HL-60 (cell line): ENCODE measurements around the gene SMG5.

Experiments used
- DNase-seq, 2 experiments: peaks; one replicate each; pipeline ENCODE4 v3.0.0-alpha.2; 2010 to 2020; ENCODE audit warnings: low read depth in 1 of 2, low spot score in 1 of 2
- H3K27ac ChIP-seq: fragments of 250-450 bp; sonication (Bioruptor Pico); replicated peaks from 2 replicates; pipeline ENCODE4 v1.5.1; 2020; ENCODE audit warnings: mild to moderate bottlenecking, moderate library complexity
- H3K27me3 ChIP-seq: fragments of 250-450 bp; sonication (Bioruptor Pico); 2 replicates; pipeline ENCODE4 v1.5.1; 2021; ENCODE audit warnings: mild to moderate bottlenecking, moderate library complexity; ENCODE audit not compliant: insufficient read depth, poor library complexity, severe bottlenecking
- H3K4me3 ChIP-seq: replicated peaks from 2 replicates; pipeline ENCODE4 v1.5.1; 2011; ENCODE audit warnings: mild to moderate bottlenecking, control low read depth, low read length; ENCODE audit not compliant: insufficient read depth
- GABPA ChIP-seq: IDR thresholded peaks from 2 replicates; pipeline ENCODE4 v1.6.1; 2012; ENCODE audit warnings: low read depth
- POLR2AphosphoS5 ChIP-seq: IDR thresholded peaks from 2 replicates; pipeline ENCODE4 v1.6.1; 2012; ENCODE audit warnings: low read depth
- SPI1 ChIP-seq: IDR thresholded peaks from 2 replicates; pipeline ENCODE4 v1.6.1; 2012; ENCODE audit warnings: low read depth, mild to moderate bottlenecking, borderline replicate concordance
- TF ChIP-seq, protein P1 (sequence below): IDR thresholded peaks from 2 replicates; pipeline ENCODE4 v1.6.1; 2012; ENCODE audit warnings: low read depth; ENCODE audit not compliant: insufficient replicate concordance
- TF ChIP-seq, protein P2 (sequence below): IDR thresholded peaks from one replicate; pipeline ENCODE4 v1.5.1; 2011; ENCODE audit warnings: low read length, control low read depth, inconsistent platforms; ENCODE audit not compliant: insufficient read depth

Gene SMG5

DNA sequence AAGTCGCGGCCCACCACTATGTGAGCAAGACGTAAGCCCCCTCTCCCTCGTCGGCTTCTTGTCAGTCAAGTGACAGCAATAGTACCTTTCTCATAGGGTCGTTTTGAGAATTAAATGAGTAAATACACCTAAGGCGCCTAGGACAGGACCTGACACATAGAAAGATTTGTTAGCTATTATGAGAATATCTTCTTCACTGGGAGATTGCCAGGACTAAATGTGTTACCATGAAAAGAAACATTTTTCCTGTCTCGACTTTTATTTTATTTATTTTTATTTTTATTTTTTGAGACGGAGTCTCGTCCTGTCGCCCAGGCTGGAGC, 69.0 kb downstream of the SMG5 start:
- Histone ChIP-seq H3K27me3 (no peaks in the 10 kb centered on the region), H3K27ac (peak overlapping the region; percentile 93), H3K4me3 (peak overlapping the region; percentile 77)
- TF ChIP-seq, protein P1, sequence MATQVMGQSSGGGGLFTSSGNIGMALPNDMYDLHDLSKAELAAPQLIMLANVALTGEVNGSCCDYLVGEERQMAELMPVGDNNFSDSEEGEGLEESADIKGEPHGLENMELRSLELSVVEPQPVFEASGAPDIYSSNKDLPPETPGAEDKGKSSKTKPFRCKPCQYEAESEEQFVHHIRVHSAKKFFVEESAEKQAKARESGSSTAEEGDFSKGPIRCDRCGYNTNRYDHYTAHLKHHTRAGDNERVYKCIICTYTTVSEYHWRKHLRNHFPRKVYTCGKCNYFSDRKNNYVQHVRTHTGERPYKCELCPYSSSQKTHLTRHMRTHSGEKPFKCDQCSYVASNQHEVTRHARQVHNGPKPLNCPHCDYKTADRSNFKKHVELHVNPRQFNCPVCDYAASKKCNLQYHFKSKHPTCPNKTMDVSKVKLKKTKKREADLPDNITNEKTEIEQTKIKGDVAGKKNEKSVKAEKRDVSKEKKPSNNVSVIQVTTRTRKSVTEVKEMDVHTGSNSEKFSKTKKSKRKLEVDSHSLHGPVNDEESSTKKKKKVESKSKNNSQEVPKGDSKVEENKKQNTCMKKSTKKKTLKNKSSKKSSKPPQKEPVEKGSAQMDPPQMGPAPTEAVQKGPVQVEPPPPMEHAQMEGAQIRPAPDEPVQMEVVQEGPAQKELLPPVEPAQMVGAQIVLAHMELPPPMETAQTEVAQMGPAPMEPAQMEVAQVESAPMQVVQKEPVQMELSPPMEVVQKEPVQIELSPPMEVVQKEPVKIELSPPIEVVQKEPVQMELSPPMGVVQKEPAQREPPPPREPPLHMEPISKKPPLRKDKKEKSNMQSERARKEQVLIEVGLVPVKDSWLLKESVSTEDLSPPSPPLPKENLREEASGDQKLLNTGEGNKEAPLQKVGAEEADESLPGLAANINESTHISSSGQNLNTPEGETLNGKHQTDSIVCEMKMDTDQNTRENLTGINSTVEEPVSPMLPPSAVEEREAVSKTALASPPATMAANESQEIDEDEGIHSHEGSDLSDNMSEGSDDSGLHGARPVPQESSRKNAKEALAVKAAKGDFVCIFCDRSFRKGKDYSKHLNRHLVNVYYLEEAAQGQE: no peak
- TF ChIP-seq, protein P2, sequence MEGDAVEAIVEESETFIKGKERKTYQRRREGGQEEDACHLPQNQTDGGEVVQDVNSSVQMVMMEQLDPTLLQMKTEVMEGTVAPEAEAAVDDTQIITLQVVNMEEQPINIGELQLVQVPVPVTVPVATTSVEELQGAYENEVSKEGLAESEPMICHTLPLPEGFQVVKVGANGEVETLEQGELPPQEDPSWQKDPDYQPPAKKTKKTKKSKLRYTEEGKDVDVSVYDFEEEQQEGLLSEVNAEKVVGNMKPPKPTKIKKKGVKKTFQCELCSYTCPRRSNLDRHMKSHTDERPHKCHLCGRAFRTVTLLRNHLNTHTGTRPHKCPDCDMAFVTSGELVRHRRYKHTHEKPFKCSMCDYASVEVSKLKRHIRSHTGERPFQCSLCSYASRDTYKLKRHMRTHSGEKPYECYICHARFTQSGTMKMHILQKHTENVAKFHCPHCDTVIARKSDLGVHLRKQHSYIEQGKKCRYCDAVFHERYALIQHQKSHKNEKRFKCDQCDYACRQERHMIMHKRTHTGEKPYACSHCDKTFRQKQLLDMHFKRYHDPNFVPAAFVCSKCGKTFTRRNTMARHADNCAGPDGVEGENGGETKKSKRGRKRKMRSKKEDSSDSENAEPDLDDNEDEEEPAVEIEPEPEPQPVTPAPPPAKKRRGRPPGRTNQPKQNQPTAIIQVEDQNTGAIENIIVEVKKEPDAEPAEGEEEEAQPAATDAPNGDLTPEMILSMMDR: no peak
- no peak for TF ChIP-seq SPI1
- TF ChIP-seq GABPA: no peak
- TF ChIP-seq POLR2AphosphoS5: no peak
- no peak for DNase-seq

DNA sequence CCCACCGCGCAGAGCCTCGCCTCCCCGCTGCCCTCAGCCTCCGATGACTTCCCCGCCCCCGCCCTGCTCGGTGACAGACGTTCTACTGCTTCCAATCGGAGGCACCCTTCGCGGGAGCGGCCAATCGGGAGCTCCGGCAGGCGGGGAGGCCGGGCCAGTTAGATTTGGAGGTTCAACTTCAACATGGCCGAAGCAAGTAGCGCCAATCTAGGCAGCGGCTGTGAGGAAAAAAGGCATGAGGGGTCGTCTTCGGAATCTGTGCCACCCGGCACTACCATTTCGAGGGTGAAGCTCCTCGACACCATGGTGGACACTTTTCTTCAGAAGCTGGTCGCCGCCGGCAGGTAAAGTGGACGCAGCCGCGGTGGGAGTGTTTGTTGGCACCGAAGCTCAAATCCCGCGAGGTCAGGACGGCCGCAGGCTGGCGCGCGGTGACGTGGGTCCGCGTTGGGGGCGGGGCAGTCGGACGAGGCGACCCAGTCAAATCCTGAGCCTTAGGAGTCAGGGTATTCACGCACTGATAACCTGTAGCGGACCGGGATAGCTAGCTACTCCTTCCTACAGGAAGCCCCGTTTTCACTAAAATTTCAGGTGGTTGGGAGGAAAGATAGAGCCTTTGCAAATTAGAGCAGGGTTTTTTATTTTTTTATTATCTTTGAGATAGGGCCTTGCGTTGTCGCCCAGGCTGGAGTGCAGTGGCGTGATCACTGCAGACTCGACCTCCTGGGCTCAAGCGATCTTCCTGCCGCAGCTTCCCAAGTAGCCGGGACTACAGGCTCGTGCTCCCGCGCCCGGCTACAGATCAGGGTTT, 69.6 kb downstream of the SMG5 start, which contains the start of gene PMF1:
TSS of gene PMF1 (plus strand) at position 175 of the 811 bp plus-strand sequence. CDS start at position 184, 9 bp downstream.
- TF ChIP-seq, protein P1: peak; percentile 77
- TF ChIP-seq, protein P2: no peak
- TF ChIP-seq SPI1 (no peak), GABPA (no peak), POLR2AphosphoS5 (peak; percentile 95)
- H3K4me3 ChIP-seq: peak within 1 kb of the TSS; percentile 77
- peak; percentile 84 to 98 for DNase-seq
- H3K27me3 ChIP-seq: no peaks in the 10 kb centered on the region
- H3K27ac ChIP-seq: peak within 1 kb of the TSS; percentile 93

DNA sequence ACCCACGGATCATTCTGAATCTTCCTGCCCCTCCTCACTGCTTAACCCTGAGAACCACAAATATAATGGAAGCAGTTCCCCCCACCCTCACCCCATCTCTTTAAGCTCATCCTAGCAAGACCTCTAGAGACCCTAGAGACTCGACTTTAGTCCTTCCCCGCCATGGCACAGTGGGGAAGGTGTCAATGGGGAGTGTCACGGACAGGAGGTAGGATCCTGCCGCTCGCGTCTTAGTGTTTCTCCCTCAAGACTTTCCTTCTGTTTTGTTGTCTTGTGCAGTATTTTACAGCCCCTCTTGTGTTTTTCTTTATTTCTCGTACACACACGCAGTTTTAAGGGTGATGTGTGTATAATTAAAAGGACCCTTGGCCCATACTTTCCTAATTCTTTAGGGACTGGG, 70.5 kb downstream of the SMG5 start:
- Histone ChIP-seq H3K27ac (no peak overlapping the region), H3K4me3 (no peak overlapping the region), H3K27me3 (no peaks in the 10 kb centered on the region)
- DNase-seq: no peak
- TF ChIP-seq POLR2AphosphoS5: no peak
- TF ChIP-seq SPI1: no peak
- TF ChIP-seq, protein P1: no peak
- no peak for TF ChIP-seq GABPA
- TF ChIP-seq, protein P2: no peak
